ENCODE data around the gene HSD11B1. TPM values are rescaled to one million over a fixed set of nuclear protein-coding genes. Genes with fewer than 3 reads are reported as not detected.

The HSD11B1 gene
- total and polyA plus RNA-seq, 9 donors, result 0.18 to 0.43 (median 0.23) TPM; not detected in 4

DNA sequence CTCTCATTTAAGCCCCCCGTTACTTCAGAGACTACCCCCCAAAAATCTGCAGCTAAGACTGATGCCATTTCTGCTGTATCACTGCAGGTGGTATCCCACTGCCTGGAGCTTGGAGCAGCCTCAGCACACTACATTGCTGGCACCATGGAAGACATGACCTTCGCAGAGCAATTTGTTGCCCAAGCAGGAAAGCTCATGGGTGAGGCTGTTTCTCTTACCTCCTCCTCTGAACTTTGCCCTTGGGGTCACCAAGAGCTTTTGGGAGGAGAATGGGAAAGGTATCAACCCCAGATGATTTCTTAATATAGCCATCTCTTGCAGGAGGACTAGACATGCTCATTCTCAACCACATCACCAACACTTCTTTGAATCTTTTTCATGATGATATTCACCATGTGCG lies 2.0 kb downstream of the HSD11B1 start:
- Histone ChIP-seq H3K4me3 (ENCODE audit: low read length) (no peak overlapping the region), H3K9me3 (replicated peaks; ENCODE audit: control insufficient read depth, low read depth, low read length) (no peaks in the 10 kb centered on the region), H3K27me3 (ENCODE audit: control insufficient read depth, insufficient read depth, low read length) (peaks cover 2% of the 10 kb centered on the region), H3K36me3 (ENCODE audit: control insufficient read depth, insufficient read depth, low read length) (no peaks in the 10 kb centered on the region), H3K27ac (ENCODE audit: low read length) (no peak overlapping the region), H3K4me1 (ENCODE audit: control insufficient read depth, insufficient read depth, low read length) (no peaks in the 10 kb centered on the region)
- DNase-seq, result no peak
- 66% methylated on average over 2 of the region's 3 CpGs for WGBS (ENCODE audit: insufficient coverage)

DNA sequence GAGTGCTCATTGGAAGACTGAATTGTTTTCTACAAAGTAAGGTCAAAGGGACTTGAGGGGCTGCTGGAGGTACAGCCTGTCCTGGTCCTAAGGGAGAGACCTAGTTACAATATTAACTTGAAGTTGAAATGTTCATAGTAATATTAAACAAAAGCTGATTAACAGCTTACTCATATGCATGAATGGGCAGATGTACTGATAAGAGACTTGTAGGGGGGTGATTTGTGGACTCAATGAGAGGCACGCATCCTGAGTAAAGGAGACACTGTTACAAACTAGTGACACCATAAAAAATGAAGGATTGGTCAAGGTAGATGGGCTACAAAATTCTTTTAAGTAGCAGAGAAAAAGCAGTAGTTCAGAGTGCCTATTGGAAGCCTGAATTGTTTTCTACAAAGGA lies 2.7 kb downstream of the HSD11B1 start:
- DNase-seq, result no peak
- no peak overlapping the region for H3K4me3 ChIP-seq (ENCODE audit: low read length)
- no CpG with 5 or more reads among the region's 1 CpG for WGBS (ENCODE audit: insufficient coverage)
- H3K36me3 ChIP-seq (ENCODE audit: control insufficient read depth, insufficient read depth, low read length), result no peaks in the 10 kb centered on the region
- no peaks in the 10 kb centered on the region for H3K9me3 ChIP-seq (replicated peaks; ENCODE audit: control insufficient read depth, low read depth, low read length)
- H3K4me1 ChIP-seq (ENCODE audit: control insufficient read depth, insufficient read depth, low read length), result no peaks in the 10 kb centered on the region
- peaks cover 2% of the 10 kb centered on the region for H3K27me3 ChIP-seq (ENCODE audit: control insufficient read depth, insufficient read depth, low read length)
- no peak overlapping the region for H3K27ac ChIP-seq (ENCODE audit: low read length)

DNA sequence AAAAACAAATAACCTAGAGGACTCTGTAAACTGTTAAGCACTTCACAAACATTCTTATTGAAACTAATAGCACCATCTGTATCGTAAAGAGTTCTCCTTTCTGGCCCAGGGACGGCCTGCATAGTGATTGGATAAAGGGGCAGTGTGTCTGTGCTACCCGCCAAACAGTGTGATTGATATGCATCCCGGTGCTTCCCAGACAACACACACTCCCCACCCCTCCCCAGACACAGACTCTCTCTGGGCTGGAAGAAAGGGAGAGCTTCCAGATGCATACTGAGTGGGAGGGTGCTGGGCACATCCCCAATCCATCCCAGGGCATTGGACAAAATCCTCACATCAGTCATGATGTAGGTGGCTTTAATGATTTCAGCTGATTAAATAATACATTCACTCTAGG lies 3.7 kb downstream of the HSD11B1 start:
- Histone ChIP-seq H3K36me3 (ENCODE audit: control insufficient read depth, insufficient read depth, low read length) (no peaks in the 10 kb centered on the region), H3K4me1 (ENCODE audit: control insufficient read depth, insufficient read depth, low read length) (no peaks in the 10 kb centered on the region), H3K27ac (ENCODE audit: low read length) (no peak overlapping the region), H3K9me3 (replicated peaks; ENCODE audit: control insufficient read depth, low read depth, low read length) (no peaks in the 10 kb centered on the region), H3K4me3 (ENCODE audit: low read length) (no peak overlapping the region), H3K27me3 (ENCODE audit: control insufficient read depth, insufficient read depth, low read length) (peaks cover 2% of the 10 kb centered on the region)
- no CpG with 5 or more reads among the region's 4 CpGs for WGBS (ENCODE audit: insufficient coverage)
- no peak for DNase-seq

DNA sequence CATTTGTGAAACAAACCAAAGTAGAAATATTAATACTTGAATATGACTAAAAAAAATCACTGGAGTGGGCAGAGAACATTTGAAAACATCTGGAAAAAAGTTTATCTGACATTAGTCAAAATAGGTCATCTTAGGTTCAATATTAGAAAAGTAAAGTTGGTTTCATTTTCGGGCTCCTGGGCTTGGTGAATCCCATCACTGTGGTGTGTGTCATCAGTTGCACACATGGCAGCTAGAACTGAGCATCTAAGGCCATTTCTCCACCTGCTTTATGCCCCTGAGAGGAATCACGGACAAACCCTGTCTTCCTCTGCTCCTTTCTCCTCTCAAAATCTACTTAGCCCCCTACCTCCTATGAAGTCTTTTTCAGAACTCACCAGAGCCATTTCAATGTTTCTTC lies 5.4 kb downstream of the HSD11B1 start:
- peaks cover 2% of the 10 kb centered on the region for H3K27me3 ChIP-seq (ENCODE audit: control insufficient read depth, insufficient read depth, low read length)
- H3K36me3 ChIP-seq (ENCODE audit: control insufficient read depth, insufficient read depth, low read length), result no peaks in the 10 kb centered on the region
- H3K4me3 ChIP-seq (ENCODE audit: low read length), result no peak overlapping the region
- WGBS (ENCODE audit: insufficient coverage), result 40% methylated on average over 1 of the region's 2 CpGs
- DNase-seq, result no peak
- no peaks in the 10 kb centered on the region for H3K4me1 ChIP-seq (ENCODE audit: control insufficient read depth, insufficient read depth, low read length)
- H3K27ac ChIP-seq (ENCODE audit: low read length), result no peak overlapping the region
- H3K9me3 ChIP-seq (replicated peaks; ENCODE audit: control insufficient read depth, low read depth, low read length), result no peaks in the 10 kb centered on the region

DNA sequence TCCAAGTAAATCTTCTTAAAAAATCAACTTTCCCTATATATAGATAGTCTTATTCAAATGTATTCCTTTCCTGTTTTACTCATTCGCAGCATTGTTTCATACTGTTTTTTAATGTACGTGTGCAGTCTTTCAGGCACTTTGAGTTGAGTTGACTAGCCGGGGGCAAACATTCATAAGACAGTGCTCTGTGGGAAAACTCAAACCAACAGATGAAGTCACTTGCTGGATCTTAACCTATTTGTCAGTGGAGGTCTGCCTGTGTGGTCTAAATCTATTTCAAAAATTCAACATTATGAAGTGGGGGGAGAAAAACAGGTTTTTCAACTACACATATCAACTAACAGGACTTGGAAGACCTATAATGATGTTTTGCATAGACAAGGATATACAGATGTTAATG lies 6.2 kb downstream of the HSD11B1 start:
- no peak overlapping the region for H3K4me3 ChIP-seq (ENCODE audit: low read length)
- WGBS (ENCODE audit: insufficient coverage), result no CpG with 5 or more reads among the region's 3 CpGs
- H3K27me3 ChIP-seq (ENCODE audit: control insufficient read depth, insufficient read depth, low read length), result peaks cover 2% of the 10 kb centered on the region
- H3K9me3 ChIP-seq (replicated peaks; ENCODE audit: control insufficient read depth, low read depth, low read length), result no peaks in the 10 kb centered on the region
- H3K27ac ChIP-seq (ENCODE audit: low read length), result no peak overlapping the region
- DNase-seq, result no peak
- no peaks in the 10 kb centered on the region for H3K4me1 ChIP-seq (ENCODE audit: control insufficient read depth, insufficient read depth, low read length)
- H3K36me3 ChIP-seq (ENCODE audit: control insufficient read depth, insufficient read depth, low read length), result no peaks in the 10 kb centered on the region

DNA sequence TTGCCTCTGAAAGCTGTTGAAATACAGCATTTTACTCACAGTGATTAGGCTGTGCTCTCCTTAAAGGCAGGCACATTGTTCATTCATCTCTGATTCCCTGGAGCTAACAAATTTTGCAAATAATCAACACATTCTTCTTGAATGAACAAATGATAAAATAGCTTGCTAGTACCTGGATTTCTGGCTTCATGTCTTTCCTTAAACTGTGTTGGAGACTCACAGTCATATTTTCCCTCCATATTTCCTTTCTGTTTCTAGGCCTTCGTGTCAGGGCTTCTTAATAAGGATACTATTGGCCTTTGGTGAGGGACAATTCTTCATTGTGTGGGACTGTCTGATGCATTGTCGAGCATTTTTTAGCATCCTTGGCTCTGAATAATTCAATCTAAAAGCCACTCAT lies 9.7 kb downstream of the HSD11B1 start:
- H3K9me3 ChIP-seq (replicated peaks; ENCODE audit: control insufficient read depth, low read depth, low read length), result no peaks in the 10 kb centered on the region
- H3K4me3 ChIP-seq (ENCODE audit: low read length), result no peak overlapping the region
- no peaks in the 10 kb centered on the region for H3K36me3 ChIP-seq (ENCODE audit: control insufficient read depth, insufficient read depth, low read length)
- no peaks in the 10 kb centered on the region for H3K4me1 ChIP-seq (ENCODE audit: control insufficient read depth, insufficient read depth, low read length)
- H3K27ac ChIP-seq (ENCODE audit: low read length), result no peak overlapping the region
- no peak for DNase-seq
- WGBS (ENCODE audit: insufficient coverage), result 70% methylated on average over 2 of the region's 2 CpGs
- no peaks in the 10 kb centered on the region for H3K27me3 ChIP-seq (ENCODE audit: control insufficient read depth, insufficient read depth, low read length)

DNA sequence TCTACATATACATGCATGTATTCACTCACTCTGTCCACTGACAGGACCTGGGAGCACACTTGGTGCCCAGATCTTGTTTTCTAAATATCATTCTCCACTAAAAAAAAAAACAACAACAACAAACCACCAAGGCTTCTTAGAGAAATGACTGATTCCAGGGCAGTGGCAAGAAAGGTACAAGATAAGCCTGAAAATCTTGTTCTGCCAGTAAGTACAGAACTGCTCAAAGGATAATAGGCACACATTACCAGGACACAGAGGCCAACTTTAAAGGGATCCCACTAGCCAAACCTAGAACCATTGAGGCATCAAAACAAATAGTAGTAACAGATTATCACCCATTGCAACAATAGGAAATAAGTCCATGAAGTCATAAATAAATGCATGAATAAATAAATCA lies 10.7 kb downstream of the HSD11B1 start:
- H3K27ac ChIP-seq (ENCODE audit: low read length), result no peak overlapping the region
- no peaks in the 10 kb centered on the region for H3K4me1 ChIP-seq (ENCODE audit: control insufficient read depth, insufficient read depth, low read length)
- H3K4me3 ChIP-seq (ENCODE audit: low read length), result no peak overlapping the region
- no peaks in the 10 kb centered on the region for H3K27me3 ChIP-seq (ENCODE audit: control insufficient read depth, insufficient read depth, low read length)
- no peaks in the 10 kb centered on the region for H3K36me3 ChIP-seq (ENCODE audit: control insufficient read depth, insufficient read depth, low read length)
- DNase-seq, result no peak
- no peaks in the 10 kb centered on the region for H3K9me3 ChIP-seq (replicated peaks; ENCODE audit: control insufficient read depth, low read depth, low read length)

DNA sequence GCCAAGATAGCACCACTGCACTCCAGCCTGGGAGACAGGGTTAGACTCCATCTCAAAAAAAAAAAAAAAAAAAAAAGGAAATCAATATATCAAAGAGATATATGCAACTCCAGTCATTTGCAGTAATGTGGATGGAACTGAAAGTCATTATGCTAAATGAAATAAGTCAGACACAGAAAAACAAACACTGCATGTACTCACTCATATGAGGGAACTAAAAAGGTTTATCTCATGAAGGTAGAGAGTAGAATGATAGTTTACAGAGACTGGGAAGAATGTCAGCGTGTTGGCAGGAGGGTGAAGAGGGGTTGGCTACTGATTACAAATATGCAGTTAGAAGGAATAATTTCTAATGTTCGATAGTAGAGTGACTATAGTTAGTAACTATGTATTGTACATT lies 13.2 kb downstream of the HSD11B1 start:
- Histone ChIP-seq H3K27ac (ENCODE audit: low read length) (no peak overlapping the region), H3K27me3 (ENCODE audit: control insufficient read depth, insufficient read depth, low read length) (no peaks in the 10 kb centered on the region), H3K36me3 (ENCODE audit: control insufficient read depth, insufficient read depth, low read length) (no peaks in the 10 kb centered on the region), H3K9me3 (replicated peaks; ENCODE audit: control insufficient read depth, low read depth, low read length) (no peaks in the 10 kb centered on the region), H3K4me3 (ENCODE audit: low read length) (no peak overlapping the region), H3K4me1 (ENCODE audit: control insufficient read depth, insufficient read depth, low read length) (no peaks in the 10 kb centered on the region)
- DNase-seq, result no peak
- WGBS (ENCODE audit: insufficient coverage), result 88% methylated on average over 1 of the region's 2 CpGs

DNA sequence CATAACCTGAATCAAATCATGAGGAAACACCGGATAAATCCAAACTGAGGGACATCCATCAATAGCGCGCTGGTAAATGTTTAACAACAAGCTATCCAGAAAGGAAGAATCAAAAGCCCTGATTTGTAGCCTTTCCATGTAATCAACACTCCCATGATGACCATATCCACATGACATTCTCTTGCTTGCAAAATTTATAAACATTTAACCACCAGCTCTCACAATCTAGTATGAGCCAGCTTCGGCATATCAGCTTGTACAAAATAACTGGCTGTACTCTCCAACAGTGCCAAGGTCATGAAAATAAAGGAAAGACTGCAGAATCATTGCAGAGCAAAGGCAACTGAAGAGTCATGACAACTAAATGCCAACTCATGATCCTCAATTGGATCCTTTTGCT lies 15.7 kb downstream of the HSD11B1 start:
- no peak overlapping the region for H3K4me3 ChIP-seq (ENCODE audit: low read length)
- no peaks in the 10 kb centered on the region for H3K36me3 ChIP-seq (ENCODE audit: control insufficient read depth, insufficient read depth, low read length)
- H3K9me3 ChIP-seq (replicated peaks; ENCODE audit: control insufficient read depth, low read depth, low read length), result no peaks in the 10 kb centered on the region
- H3K27me3 ChIP-seq (ENCODE audit: control insufficient read depth, insufficient read depth, low read length), result no peaks in the 10 kb centered on the region
- no peaks in the 10 kb centered on the region for H3K4me1 ChIP-seq (ENCODE audit: control insufficient read depth, insufficient read depth, low read length)
- no peak for DNase-seq
- WGBS (ENCODE audit: insufficient coverage), result 93% methylated on average over 3 of the region's 4 CpGs
- no peak overlapping the region for H3K27ac ChIP-seq (ENCODE audit: low read length)

DNA sequence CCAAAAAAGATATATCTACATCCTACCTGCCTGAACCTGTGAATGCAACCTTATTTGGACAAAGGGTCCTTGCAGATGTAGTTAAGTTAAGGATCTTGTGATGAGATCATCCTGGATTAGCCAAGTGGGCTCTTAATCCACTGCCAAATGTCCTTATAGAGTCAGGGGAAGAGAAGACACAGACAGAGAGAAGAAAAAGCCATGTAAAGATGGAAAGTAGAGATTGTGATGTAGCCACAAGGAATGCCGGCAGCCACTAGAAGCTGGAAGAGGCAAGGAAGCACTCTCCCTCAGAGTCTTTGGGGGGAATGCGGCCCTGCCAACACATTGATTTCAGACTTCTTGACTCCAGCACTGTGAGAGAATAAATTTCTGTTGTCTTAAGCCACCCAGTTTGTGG lies 16.2 kb downstream of the HSD11B1 start:
- Histone ChIP-seq H3K9me3 (replicated peaks; ENCODE audit: control insufficient read depth, low read depth, low read length) (no peaks in the 10 kb centered on the region), H3K4me1 (ENCODE audit: control insufficient read depth, insufficient read depth, low read length) (no peaks in the 10 kb centered on the region), H3K36me3 (ENCODE audit: control insufficient read depth, insufficient read depth, low read length) (no peaks in the 10 kb centered on the region), H3K27me3 (ENCODE audit: control insufficient read depth, insufficient read depth, low read length) (no peaks in the 10 kb centered on the region), H3K4me3 (ENCODE audit: low read length) (no peak overlapping the region), H3K27ac (ENCODE audit: low read length) (no peak overlapping the region)
- WGBS (ENCODE audit: insufficient coverage), result no CpG with 5 or more reads among the region's 2 CpGs
- DNase-seq, result no peak

DNA sequence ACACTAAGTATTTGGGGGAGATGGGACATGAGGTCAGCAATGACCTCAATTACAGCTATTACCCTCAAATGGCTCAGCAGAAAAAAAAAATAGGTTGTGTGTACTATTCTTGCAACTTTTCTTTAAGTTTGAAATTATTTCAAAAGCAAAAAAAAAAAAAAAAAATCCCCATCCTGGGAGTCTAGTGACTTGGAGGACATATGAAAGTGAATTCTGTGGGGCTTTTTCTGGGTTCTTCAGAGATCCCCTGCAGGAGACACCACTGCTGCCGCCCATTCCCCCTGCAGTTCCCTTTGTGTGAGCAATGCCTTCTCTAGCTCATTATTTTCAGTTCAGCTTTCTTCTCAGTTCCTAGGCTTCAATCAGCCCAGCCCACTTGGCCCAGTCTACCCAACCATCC lies 16.7 kb downstream of the HSD11B1 start:
- no peak overlapping the region for H3K27ac ChIP-seq (ENCODE audit: low read length)
- no peaks in the 10 kb centered on the region for H3K27me3 ChIP-seq (ENCODE audit: control insufficient read depth, insufficient read depth, low read length)
- no peaks in the 10 kb centered on the region for H3K9me3 ChIP-seq (replicated peaks; ENCODE audit: control insufficient read depth, low read depth, low read length)
- H3K36me3 ChIP-seq (ENCODE audit: control insufficient read depth, insufficient read depth, low read length), result no peaks in the 10 kb centered on the region
- no peak for DNase-seq
- no peaks in the 10 kb centered on the region for H3K4me1 ChIP-seq (ENCODE audit: control insufficient read depth, insufficient read depth, low read length)
- no peak overlapping the region for H3K4me3 ChIP-seq (ENCODE audit: low read length)
- WGBS (ENCODE audit: insufficient coverage), result 90% methylated on average over 1 of the region's 1 CpG
